GM20431 (cell line): Measurements from ENCODE around the gene SERINC3.
"Not testable (repeated sequence)": the region's sequence is repeated elsewhere in the genome, so short reads cannot be mapped to it uniquely, and the experiment has no call there.

Experiments
- in situ Hi-C: fragments of 300-500 bp; cut with MseI, MboI; formaldehyde crosslinking; loops from one replicate; pipeline ENCODE4 v1.15.0; 2020; ENCODE audit warnings: low sequenced_read_pairs; ENCODE audit not compliant: unreplicated experiment

Gene SERINC3

GRCh38 chr20:44521484-44522481, at the start of gene SERINC3:
Gene SERINC3 (minus strand): TSS chr20:44522070. CDS start chr20:44521951, 119 bp downstream.
- in situ Hi-C loops = no loop called here

GRCh38 chr20:44571362-44571988, 49.6 kb upstream of the SERINC3 start:
- in situ Hi-C loops = no loop called here

GRCh38 chr20:44570367-44570766, 48.5 kb upstream of the SERINC3 start:
- in situ Hi-C loops = no loop called here

- in situ Hi-C loops = no loop called here
Measured at GRCh38 chr20:44566811-44567210, 44.9 kb upstream of the SERINC3 start.

- in situ Hi-C loops = no loop called here
Measured at GRCh38 chr20:44566018-44566417, 44.1 kb upstream of the SERINC3 start.

- in situ Hi-C loops = no loop called here
Measured at GRCh38 chr20:44561876-44562275, 40.0 kb upstream of the SERINC3 start.

- in situ Hi-C loops = not testable (repeated sequence)
Measured at GRCh38 chr20:44560818-44561217, 38.9 kb upstream of the SERINC3 start.

- in situ Hi-C loops = no loop called here
Measured at GRCh38 chr20:44560229-44560628, 38.4 kb upstream of the SERINC3 start.

GRCh38 chr20:44559302-44559701, 37.4 kb upstream of the SERINC3 start:
- in situ Hi-C loops = no loop called here

- in situ Hi-C loops = no loop called here
Measured at GRCh38 chr20:44552950-44553908, 31.4 kb upstream of the SERINC3 start.

GRCh38 chr20:44552568-44552949, 30.7 kb upstream of the SERINC3 start:
- in situ Hi-C loops = no loop called here

GRCh38 chr20:44552050-44552449, 30.2 kb upstream of the SERINC3 start:
- in situ Hi-C loops = no loop called here

- in situ Hi-C loops = no loop called here
Measured at GRCh38 chr20:44549123-44549522, 27.3 kb upstream of the SERINC3 start.

- in situ Hi-C loops = no loop called here
Measured at GRCh38 chr20:44547419-44547818, 25.5 kb upstream of the SERINC3 start.

- in situ Hi-C loops = no loop called here
Measured at GRCh38 chr20:44544263-44544662, 22.4 kb upstream of the SERINC3 start.

- in situ Hi-C loops = no loop called here
Measured at GRCh38 chr20:44543358-44543757, 21.5 kb upstream of the SERINC3 start.

GRCh38 chr20:44542890-44543289, 21.0 kb upstream of the SERINC3 start:
- in situ Hi-C loops = no loop called here

GRCh38 chr20:44541992-44542391, 20.1 kb upstream of the SERINC3 start:
- in situ Hi-C loops = no loop called here

GRCh38 chr20:44540834-44541233, 19.0 kb upstream of the SERINC3 start:
- in situ Hi-C loops = no loop called here

GRCh38 chr20:44537993-44538392, 16.1 kb upstream of the SERINC3 start:
- in situ Hi-C loops = no loop called here
